ENCODE results near the gene SORCS1.

DNA sequence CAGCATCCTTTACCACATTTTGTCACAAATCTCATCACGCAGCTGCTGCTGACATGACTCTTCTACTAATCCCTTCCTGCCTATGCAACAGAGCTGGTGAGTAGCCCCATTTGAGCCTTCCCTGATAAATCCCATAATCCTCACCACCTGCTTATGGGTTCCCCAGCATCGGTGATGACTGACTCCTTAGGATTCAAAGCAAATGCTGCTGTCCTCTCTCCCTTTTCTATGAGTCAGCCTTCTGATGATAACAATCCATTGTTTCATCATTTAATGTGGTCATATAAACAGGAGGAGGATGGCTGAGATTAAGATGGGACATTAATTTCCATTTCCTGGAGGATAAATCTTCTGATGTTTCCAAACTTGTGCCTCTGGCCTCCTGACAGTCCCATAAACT lies 73.4 kb downstream of the SORCS1 start:
- TF ChIP-seq, protein P1, sequence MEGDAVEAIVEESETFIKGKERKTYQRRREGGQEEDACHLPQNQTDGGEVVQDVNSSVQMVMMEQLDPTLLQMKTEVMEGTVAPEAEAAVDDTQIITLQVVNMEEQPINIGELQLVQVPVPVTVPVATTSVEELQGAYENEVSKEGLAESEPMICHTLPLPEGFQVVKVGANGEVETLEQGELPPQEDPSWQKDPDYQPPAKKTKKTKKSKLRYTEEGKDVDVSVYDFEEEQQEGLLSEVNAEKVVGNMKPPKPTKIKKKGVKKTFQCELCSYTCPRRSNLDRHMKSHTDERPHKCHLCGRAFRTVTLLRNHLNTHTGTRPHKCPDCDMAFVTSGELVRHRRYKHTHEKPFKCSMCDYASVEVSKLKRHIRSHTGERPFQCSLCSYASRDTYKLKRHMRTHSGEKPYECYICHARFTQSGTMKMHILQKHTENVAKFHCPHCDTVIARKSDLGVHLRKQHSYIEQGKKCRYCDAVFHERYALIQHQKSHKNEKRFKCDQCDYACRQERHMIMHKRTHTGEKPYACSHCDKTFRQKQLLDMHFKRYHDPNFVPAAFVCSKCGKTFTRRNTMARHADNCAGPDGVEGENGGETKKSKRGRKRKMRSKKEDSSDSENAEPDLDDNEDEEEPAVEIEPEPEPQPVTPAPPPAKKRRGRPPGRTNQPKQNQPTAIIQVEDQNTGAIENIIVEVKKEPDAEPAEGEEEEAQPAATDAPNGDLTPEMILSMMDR (IDR thresholded peaks at IDR 0.05; ENCODE audit: low read length) = no peak
- TF ChIP-seq EZH2 (optimal IDR thresholded peaks at IDR 0.05; ENCODE audit: low read depth, low read length) (no peak), EZH2phosphoT487 (IDR thresholded peaks at IDR 0.05; ENCODE audit: low read length) (no peak)
